Thyroid gland (tissue), 4 donors: ENCODE measurements around the gene ZMYM4.

Experiments used
- CTCF ChIP-seq, 6 experiments: fragments of 200-600 bp in 3 of 6; fragments of 450-650 bp in 3 of 6; sonication (generic) in 3 of 6; IDR thresholded peaks; one replicate each; pipeline ENCODE4 v1.5.1; 2016 to 2019; ENCODE audit warnings: antibody characterized with exemption in 6 of 6, mild to moderate bottlenecking in 2 of 6, inconsistent platforms in 1 of 6, moderate library complexity in 1 of 6
- POLR2A ChIP-seq, 2 donors: fragments of 450-650 bp; IDR thresholded peaks; one replicate each; pipeline ENCODE4 v1.6.1; 2017; ENCODE audit warnings: antibody characterized with exemption in 2 of 2, mild to moderate bottlenecking in 2 of 2, moderate library complexity in 1 of 2

- TF ChIP-seq CTCF (IDR thresholded peaks at IDR 0.05), result no peak
- no peak for TF ChIP-seq POLR2A (IDR thresholded peaks at IDR 0.05)
These were observed 165.2 kb downstream of the ZMYM4 start for GRCh38 chr1:35433714-35434113.
